H1 (cell line): Measurements from ENCODE around the gene ACKR1. TPM values are rescaled to one million over a fixed set of nuclear protein-coding genes. Genes with fewer than 3 reads are reported as not detected.

ENCODE experiments used
- CTCF ChIA-PET: fragments of 300-600 bp; sonication (Branson Sonifier 250); formaldehyde crosslinking; loops from one replicate; lab custom pipeline; 2021; ENCODE audit not compliant: partially characterized antibody; lab: Charles Lee
- POLR2A ChIA-PET: fragments of 300-600 bp; sonication (Branson Sonifier 250); formaldehyde crosslinking; loops from one replicate; lab custom pipeline; 2021; ENCODE audit warnings: inconsistent platforms; ENCODE audit not compliant: partially characterized antibody; lab: Charles Lee
- DNase-seq, 2 experiments: peaks; one replicate each; pipeline versions ENCODE4 v3.0.0 to v3.0.0-alpha.2; 2010 to 2022; ENCODE audit warnings: low spot score in 2 of 2, low read depth in 1 of 2, mixed read lengths in 1 of 2
- FAIRE-seq: peaks from 2 replicates; lab custom pipeline; 2011; peaks lifted over from hg19 to GRCh38; lab: Jason Lieb, UNC
- H2AFZ ChIP-seq: 2 replicates; pipeline ENCODE4 v1.8.1; 2012; ENCODE audit warnings: low read length, inconsistent platforms
- H2AK5ac ChIP-seq: 2 replicates; pipeline ENCODE4 v1.6.1; 2013; ENCODE audit warnings: low read depth, low read length
- H2BK120ac ChIP-seq: replicated peaks from 2 replicates; pipeline ENCODE3; 2013; ENCODE audit warnings: low read depth, low read length, inconsistent platforms
- H2BK12ac ChIP-seq: 2 replicates; pipeline ENCODE4 v1.6.1; 2013; ENCODE audit warnings: low read depth, low read length
- H2BK15ac ChIP-seq: 2 replicates; pipeline ENCODE4 v1.6.1; 2013; ENCODE audit warnings: low read length
- H2BK20ac ChIP-seq: 2 replicates; pipeline ENCODE4 v1.6.1; 2013; ENCODE audit warnings: low read length
- H2BK5ac ChIP-seq: 2 replicates; pipeline ENCODE4 v1.6.1; 2013; ENCODE audit warnings: low read depth, low read length
- H3K14ac ChIP-seq: 2 replicates; pipeline ENCODE4 v1.6.1; 2013; ENCODE audit warnings: inconsistent platforms; ENCODE audit not compliant: insufficient read length
- H3K18ac ChIP-seq: 2 replicates; pipeline ENCODE4 v1.6.1; 2013; ENCODE audit warnings: low read length; ENCODE audit errors: extremely low read depth
- H3K23ac ChIP-seq: 2 replicates; pipeline ENCODE4 v1.6.1; 2013; ENCODE audit warnings: inconsistent platforms; ENCODE audit not compliant: insufficient read length
- H3K23me2 ChIP-seq: 2 replicates; pipeline ENCODE4 v1.6.1; 2013; ENCODE audit warnings: low read depth, low read length
- H3K27ac ChIP-seq: 2 replicates; pipeline ENCODE4 v1.6.1; 2011; ENCODE audit warnings: low read depth, low read length, inconsistent platforms
- H3K27me3 ChIP-seq, 4 experiments: replicated peaks in 1 of 4; 1 replicate in 1 of 4; 2 replicates in 3 of 4; pipeline versions ENCODE4 v1.6.1 to v1.8.1; 2011 to 2013; ENCODE audit warnings: low read length in 3 of 4, mild to moderate bottlenecking in 3 of 4, inconsistent platforms in 2 of 4, mixed read lengths in 2 of 4, moderate library complexity in 1 of 4; ENCODE audit not compliant: control insufficient read depth in 3 of 4, insufficient read depth in 3 of 4; ENCODE audit errors: extremely low read depth in 1 of 4
- H3K36me3 ChIP-seq, 4 experiments: 2 replicates each; pipeline versions ENCODE4 v1.6.1 to v1.8.1; 2011 to 2013; ENCODE audit warnings: mild to moderate bottlenecking in 4 of 4, low read length in 3 of 4, moderate library complexity in 2 of 4, control low read depth in 1 of 4, inconsistent platforms in 1 of 4; ENCODE audit not compliant: insufficient read depth in 4 of 4, control insufficient read depth in 2 of 4
- H3K4ac ChIP-seq: replicated peaks from 2 replicates; pipeline ENCODE3; 2013; ENCODE audit warnings: low read length, low read depth, mixed read lengths, inconsistent platforms; ENCODE audit not compliant: insufficient read length
- H3K4me1 ChIP-seq, 4 experiments: replicated peaks in 1 of 4; 1 replicate in 1 of 4; 2 replicates in 3 of 4; pipeline versions ENCODE4 v1.6.1 to v1.8.1; 2011 to 2013; ENCODE audit warnings: low read length in 3 of 4, inconsistent platforms in 2 of 4, mixed read lengths in 1 of 4; ENCODE audit not compliant: insufficient read depth in 4 of 4, control insufficient read depth in 3 of 4
- H3K4me2 ChIP-seq, 2 experiments: 2 replicates each; pipeline versions ENCODE4 v1.6.1 to v1.8.1; 2011 to 2013; ENCODE audit warnings: low read depth in 2 of 2, low read length in 2 of 2, control low read depth in 1 of 2, inconsistent platforms in 1 of 2, mild to moderate bottlenecking in 1 of 2; ENCODE audit not compliant: insufficient read depth in 1 of 2
- H3K4me3 ChIP-seq, 4 experiments: fragments of 200-600, 300-600 bp in 1 of 4; sonication (generic), shearing (Covaris generic), sonication (Bioruptor Twin) in 1 of 4; 2 replicates each; pipeline versions ENCODE4 v1.5.1 to v1.8.1; 2011 to 2016; ENCODE audit warnings: low read length in 4 of 4, low read depth in 3 of 4, control low read depth in 2 of 4, inconsistent platforms in 2 of 4, mild to moderate bottlenecking in 2 of 4, mixed read lengths in 1 of 4, moderate library complexity in 1 of 4; ENCODE audit not compliant: insufficient read depth in 2 of 4; ENCODE audit errors: extremely low read depth in 1 of 4
- H3K56ac ChIP-seq: replicated peaks from 2 replicates; pipeline ENCODE3; 2013; ENCODE audit warnings: low read depth, mild to moderate bottlenecking, mixed read lengths, low read length, inconsistent platforms; ENCODE audit not compliant: insufficient read length
- H3K79me1 ChIP-seq: 2 replicates; pipeline ENCODE4 v1.6.1; 2013; ENCODE audit warnings: low read depth, low read length, control low read depth
- H3K79me2 ChIP-seq, 2 experiments: 2 replicates each; pipeline versions ENCODE4 v1.6.1 to v1.8.1; 2012 to 2013; ENCODE audit warnings: low read length in 2 of 2, mild to moderate bottlenecking in 2 of 2, inconsistent platforms in 1 of 2; ENCODE audit not compliant: insufficient read depth in 2 of 2, control insufficient read depth in 1 of 2
- H3K9ac ChIP-seq, 4 experiments: replicated peaks in 1 of 4; 1 replicate in 1 of 4; 2 replicates in 3 of 4; pipeline versions ENCODE4 v1.6.1 to v1.8.1; 2011 to 2013; ENCODE audit warnings: low read depth in 3 of 4, low read length in 3 of 4, control low read depth in 2 of 4, mild to moderate bottlenecking in 2 of 4, moderate library complexity in 2 of 4, inconsistent platforms in 1 of 4; ENCODE audit errors: extremely low read depth in 1 of 4
- H3K9me3 ChIP-seq, 2 experiments: 2 replicates each; pipeline versions ENCODE4 v1.6.1 to v1.8.1; 2012 to 2013; ENCODE audit warnings: mild to moderate bottlenecking in 2 of 2, moderate library complexity in 2 of 2, control low read depth in 1 of 2, inconsistent platforms in 1 of 2, low read depth in 1 of 2, low read length in 1 of 2, mixed read lengths in 1 of 2; ENCODE audit not compliant: insufficient read depth in 2 of 2
- H4K20me1 ChIP-seq, 2 experiments: replicated peaks in 1 of 2; 2 replicates each; pipeline versions ENCODE3 to v1.8.1; 2011 to 2013; ENCODE audit warnings: inconsistent platforms in 2 of 2, low read length in 2 of 2, mild to moderate bottlenecking in 1 of 2; ENCODE audit not compliant: insufficient read depth in 2 of 2, control insufficient read depth in 1 of 2
- H4K5ac ChIP-seq: 2 replicates; pipeline ENCODE4 v1.6.1; 2013; ENCODE audit warnings: low read length, low read depth, mixed read lengths, inconsistent platforms; ENCODE audit not compliant: insufficient read length
- H4K8ac ChIP-seq: 2 replicates; pipeline ENCODE4 v1.8.0; 2013; ENCODE audit warnings: mild to moderate bottlenecking, moderate library complexity, low read length, inconsistent platforms; ENCODE audit not compliant: insufficient read depth; ENCODE audit errors: extremely low read depth
- H4K91ac ChIP-seq: replicated peaks from 2 replicates; pipeline ENCODE3; 2013; ENCODE audit warnings: low read length, mixed read lengths, inconsistent platforms; ENCODE audit not compliant: insufficient read length
- ASH2L ChIP-seq: fragments of 200-600, 300-600 bp; sonication (generic); IDR thresholded peaks from one replicate; pipeline ENCODE4 v1.7.1; 2017; ENCODE audit warnings: low read length
- CEBPB ChIP-seq: IDR thresholded peaks from 2 replicates; pipeline ENCODE4 v1.6.1; 2012; ENCODE audit warnings: low read depth, low read length
- GTF2F1 ChIP-seq: IDR thresholded peaks from 2 replicates; pipeline ENCODE4 v1.6.1; 2012; ENCODE audit warnings: low read depth, low read length, improper control_type of control experiment, borderline replicate concordance
- HDAC2 ChIP-seq, 2 experiments: fragments of 300-600 bp in 1 of 2; sonication (generic) in 1 of 2; IDR thresholded peaks; 2 replicates each; pipeline ENCODE4 v1.6.1; 2011 to 2012; ENCODE audit warnings: low read depth in 2 of 2, low read length in 2 of 2, mild to moderate bottlenecking in 2 of 2, moderate library complexity in 2 of 2, borderline replicate concordance in 1 of 2, inconsistent platforms in 1 of 2
- MAFK ChIP-seq: IDR thresholded peaks from 2 replicates; pipeline ENCODE4 v1.6.1; 2012; ENCODE audit warnings: low read depth, mild to moderate bottlenecking, improper control_type of control experiment, low read length
- RXRA ChIP-seq: IDR thresholded peaks from 2 replicates; pipeline ENCODE4 v1.6.1; 2011; ENCODE audit warnings: low read depth, mild to moderate bottlenecking, low read length, moderate library complexity; ENCODE audit not compliant: insufficient read depth
- SIN3A ChIP-seq, 2 experiments: IDR thresholded peaks in 1 of 2; conservative IDR thresholded peaks in 1 of 2; 2 replicates each; pipeline ENCODE4 v1.6.1; 2011 to 2012; ENCODE audit warnings: low read length in 2 of 2, improper control_type of control experiment in 1 of 2, low read depth in 1 of 2, mild to moderate bottlenecking in 1 of 2
- SIRT6 ChIP-seq: IDR thresholded peaks from one replicate; pipeline ENCODE4 v1.7.1; 2012; ENCODE audit warnings: low read length, inconsistent platforms
- SIX5 ChIP-seq: IDR thresholded peaks from 2 replicates; pipeline ENCODE4 v1.6.1; 2011; ENCODE audit warnings: mild to moderate bottlenecking, low read depth, low read length
- SP1 ChIP-seq: IDR thresholded peaks from 2 replicates; pipeline ENCODE4 v1.6.1; 2011; ENCODE audit warnings: low read depth, low read length
- TEAD4 ChIP-seq: IDR thresholded peaks from 2 replicates; pipeline ENCODE4 v1.6.1; 2012; ENCODE audit warnings: low read depth, low read length, inconsistent platforms, mixed read lengths
- WGBS, 2 experiments: shearing (Covaris generic) in 1 of 2; methylation state at CpG; one replicate each; pipeline versions ENCODE4 v1.1.6 to v1.1.7; 2013 to 2015; ENCODE audit warnings: low lambda C conversion rate in 2 of 2, mixed read lengths in 2 of 2, inconsistent platforms in 1 of 2, low coverage in 1 of 2, missing lambda C conversion rate in 1 of 2; ENCODE audit not compliant: insufficient replicate concordance in 2 of 2, insufficient coverage in 1 of 2, insufficient read length in 1 of 2; ENCODE audit errors: extremely low coverage in 1 of 2, missing lambda C conversion rate in 1 of 2; 5-methylcytosine and 5-hydroxymethylcytosine counted together
- polyA plus RNA-seq, 7 experiments: library from polyadenylated mRNA; depleted of rRNA in 3 of 7; stranded (reverse) in 5 of 7; unstranded in 2 of 7; fragments of >200 nt in 5 of 7; fragments of 200-250 nt in 2 of 7; gene quantifications; 1 replicate in 5 of 7; 2 replicates in 1 of 7; 4 replicates in 1 of 7; pipeline versions ENCODE4 v1.2.1 to v1.2.3, GENCODE V29; 2011 to 2013; ENCODE audit warnings: missing spikeins in 2 of 7, mixed read lengths in 2 of 7
- total RNA-seq: library from RNA; stranded (reverse); fragmentation: NEBNext Ultra II Directional; extraction: Animal tissue kit (Norgen Biotek cat#: 25700); gene quantifications from 2 replicates; pipeline ENCODE4 v1.2.1, GENCODE V29; 2021
- TF ChIP-seq, protein P1 (sequence below): IDR thresholded peaks from 2 replicates; pipeline ENCODE4 v1.6.1; 2011; ENCODE audit warnings: low read length, improper control_type of control experiment
- TF ChIP-seq, protein P2 (sequence below): IDR thresholded peaks from 2 replicates; pipeline ENCODE4 v1.6.1; 2012; ENCODE audit warnings: inconsistent platforms

Gene ACKR1
- total and polyA plus RNA-seq, 2 of the 8 experiments (the other 6 are each of a cell fraction or from before 2014, with no cell fraction given): 0.61 to 1.00 TPM

DNA sequence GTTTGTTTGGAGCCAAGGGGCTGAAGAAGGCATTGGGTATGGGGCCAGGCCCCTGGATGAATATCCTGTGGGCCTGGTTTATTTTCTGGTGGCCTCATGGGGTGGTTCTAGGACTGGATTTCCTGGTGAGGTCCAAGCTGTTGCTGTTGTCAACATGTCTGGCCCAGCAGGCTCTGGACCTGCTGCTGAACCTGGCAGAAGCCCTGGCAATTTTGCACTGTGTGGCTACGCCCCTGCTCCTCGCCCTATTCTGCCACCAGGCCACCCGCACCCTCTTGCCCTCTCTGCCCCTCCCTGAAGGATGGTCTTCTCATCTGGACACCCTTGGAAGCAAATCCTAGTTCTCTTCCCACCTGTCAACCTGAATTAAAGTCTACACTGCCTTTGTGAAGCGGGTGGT is 1.4 kb downstream of the ACKR1 start:
- ChIA-PET POLR2A (interaction anchor here (1.4 to 2.0 kb wide), 2 partner anchors 18 to 34 kb away, joined by 3 to 5 read pairs; no protein-coding TSS in a partner anchor), CTCF (interaction anchor here (0.9 to 26.6 kb wide), 10 partner anchors 5 to 718 kb away, joined by 3 to 660 read pairs (median 6); partner anchors contain the start of genes ACKR1 and CADM3)
- Histone ChIP-seq H3K79me1 (no peaks in the 10 kb centered on the region), H3K18ac (no peak overlapping the region), H3K9me3 (no peaks in the 10 kb centered on the region), H2BK120ac (no peak overlapping the region), H3K79me2 (no peaks in the 10 kb centered on the region), H3K4ac (no peak overlapping the region), H4K5ac (no peak overlapping the region), H3K4me3 (no peak overlapping the region), H3K27me3 (no peaks in the 10 kb centered on the region; a peak in 1 of 7 replicates), H2BK15ac (no peak overlapping the region), H3K56ac (no peak overlapping the region), H3K4me2 (no peak overlapping the region), H2AK5ac (no peak overlapping the region), H4K91ac (no peak overlapping the region), H2BK20ac (no peak overlapping the region), H2AFZ (no peak overlapping the region), H3K4me1 (peaks cover 2 to 4% (median 2%) of the 10 kb centered on the region in 4 experiments; a peak in 5 of 7 replicates), H3K23me2 (no peaks in the 10 kb centered on the region; the same call in 1 of the 2 replicates), H4K20me1 (no peaks in the 10 kb centered on the region), H3K27ac (no peak overlapping the region), H3K36me3 (no peaks in the 10 kb centered on the region), H2BK12ac (no peak overlapping the region), H3K9ac (no peak overlapping the region), H3K23ac (no peak overlapping the region), H4K8ac (no peak overlapping the region), H3K14ac (no peak overlapping the region), H2BK5ac (no peak overlapping the region)
- DNase-seq: no peak
- 84% methylated on average over 4 of the region's 4 CpGs; no CpG with 5 or more reads in 1 of the 2 experiments for WGBS, 2 experiments
- FAIRE-seq: no peak
- TF ChIP-seq TEAD4 (no peak), SIRT6 (no peak), MAFK (no peak), SIN3A (conservative IDR thresholded peaks at IDR 0.05 in 1 of 2, IDR thresholded peaks at IDR 0.05 in 1 of 2; ENCODE audit: low read depth in 1 of 2, low read length in 2 of 2) (no peak), HDAC2 (IDR thresholded peaks at IDR 0.05; ENCODE audit: borderline replicate concordance in 1 of 2, low read depth in 2 of 2, low read length in 2 of 2) (no peak), GTF2F1 (no peak), SIX5 (no peak), SP1 (no peak), ASH2L (no peak), CEBPB (no peak), RXRA (no peak)
- TF ChIP-seq, protein P1, sequence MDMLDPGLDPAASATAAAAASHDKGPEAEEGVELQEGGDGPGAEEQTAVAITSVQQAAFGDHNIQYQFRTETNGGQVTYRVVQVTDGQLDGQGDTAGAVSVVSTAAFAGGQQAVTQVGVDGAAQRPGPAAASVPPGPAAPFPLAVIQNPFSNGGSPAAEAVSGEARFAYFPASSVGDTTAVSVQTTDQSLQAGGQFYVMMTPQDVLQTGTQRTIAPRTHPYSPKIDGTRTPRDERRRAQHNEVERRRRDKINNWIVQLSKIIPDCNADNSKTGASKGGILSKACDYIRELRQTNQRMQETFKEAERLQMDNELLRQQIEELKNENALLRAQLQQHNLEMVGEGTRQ: no peak
- TF ChIP-seq, protein P2, sequence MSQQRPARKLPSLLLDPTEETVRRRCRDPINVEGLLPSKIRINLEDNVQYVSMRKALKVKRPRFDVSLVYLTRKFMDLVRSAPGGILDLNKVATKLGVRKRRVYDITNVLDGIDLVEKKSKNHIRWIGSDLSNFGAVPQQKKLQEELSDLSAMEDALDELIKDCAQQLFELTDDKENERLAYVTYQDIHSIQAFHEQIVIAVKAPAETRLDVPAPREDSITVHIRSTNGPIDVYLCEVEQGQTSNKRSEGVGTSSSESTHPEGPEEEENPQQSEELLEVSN: no peak
